Stimulated activated CD8-positive, alpha-beta memory T cell treated with anti-CD3 and anti-CD28 coated beads, Interleukin-15, amount 100 ng/mL, for 24 hours (primary cell): ENCODE data around the gene NOVA2.

Experiments used
- DNase-seq: peaks from one replicate; pipeline ENCODE4 v3.0.0-alpha.2; 2020; ENCODE audit warnings: low read depth

NOVA2 gene, protein sequence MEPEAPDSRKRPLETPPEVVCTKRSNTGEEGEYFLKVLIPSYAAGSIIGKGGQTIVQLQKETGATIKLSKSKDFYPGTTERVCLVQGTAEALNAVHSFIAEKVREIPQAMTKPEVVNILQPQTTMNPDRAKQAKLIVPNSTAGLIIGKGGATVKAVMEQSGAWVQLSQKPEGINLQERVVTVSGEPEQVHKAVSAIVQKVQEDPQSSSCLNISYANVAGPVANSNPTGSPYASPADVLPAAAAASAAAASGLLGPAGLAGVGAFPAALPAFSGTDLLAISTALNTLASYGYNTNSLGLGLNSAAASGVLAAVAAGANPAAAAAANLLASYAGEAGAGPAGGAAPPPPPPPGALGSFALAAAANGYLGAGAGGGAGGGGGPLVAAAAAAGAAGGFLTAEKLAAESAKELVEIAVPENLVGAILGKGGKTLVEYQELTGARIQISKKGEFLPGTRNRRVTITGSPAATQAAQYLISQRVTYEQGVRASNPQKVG

DNA sequence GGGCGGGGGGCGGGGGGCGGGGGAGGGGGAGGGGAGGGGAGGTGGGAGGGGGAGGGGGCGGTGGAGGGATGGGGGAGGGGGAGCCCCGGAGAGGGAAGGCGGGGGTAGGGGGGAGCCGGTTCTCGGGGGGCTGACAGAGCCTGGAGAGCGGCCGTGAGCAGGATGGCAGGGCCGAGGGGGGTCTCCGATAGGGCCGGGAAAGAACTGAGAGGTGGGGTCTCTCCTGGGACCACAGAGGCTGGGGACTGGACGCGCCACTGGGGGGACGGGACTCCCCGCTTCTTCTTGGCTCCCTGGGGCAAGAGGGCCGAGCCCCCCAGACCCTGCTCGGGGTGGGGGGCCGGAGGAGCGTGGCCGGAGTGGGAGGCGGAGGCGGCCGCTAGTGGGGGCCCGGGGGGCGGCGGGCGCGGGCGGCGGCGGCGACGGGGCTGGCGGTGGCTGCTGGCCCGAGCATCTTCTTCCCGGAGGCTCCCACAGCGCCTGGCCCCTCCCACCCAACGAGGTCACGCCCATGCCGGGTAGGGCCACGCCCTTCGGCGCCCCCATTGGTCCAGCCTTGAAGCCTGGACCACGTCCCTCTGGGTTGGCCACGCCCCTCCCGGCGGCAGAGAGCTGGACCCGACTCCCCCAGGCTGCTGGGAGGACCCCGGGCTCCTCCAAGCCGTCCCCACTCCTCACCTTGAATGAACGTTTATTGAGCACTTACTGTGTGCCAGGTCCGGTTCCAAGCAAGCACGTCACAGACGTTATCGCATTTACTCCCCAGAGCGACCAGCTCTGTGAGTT is at the start of gene NOVA2:
TSS of gene NOVA2 (minus strand) at position 313 of the 786 bp plus-strand sequence. CDS start 514 bp downstream, outside the sequence.
- no peak for DNase-seq

DNA sequence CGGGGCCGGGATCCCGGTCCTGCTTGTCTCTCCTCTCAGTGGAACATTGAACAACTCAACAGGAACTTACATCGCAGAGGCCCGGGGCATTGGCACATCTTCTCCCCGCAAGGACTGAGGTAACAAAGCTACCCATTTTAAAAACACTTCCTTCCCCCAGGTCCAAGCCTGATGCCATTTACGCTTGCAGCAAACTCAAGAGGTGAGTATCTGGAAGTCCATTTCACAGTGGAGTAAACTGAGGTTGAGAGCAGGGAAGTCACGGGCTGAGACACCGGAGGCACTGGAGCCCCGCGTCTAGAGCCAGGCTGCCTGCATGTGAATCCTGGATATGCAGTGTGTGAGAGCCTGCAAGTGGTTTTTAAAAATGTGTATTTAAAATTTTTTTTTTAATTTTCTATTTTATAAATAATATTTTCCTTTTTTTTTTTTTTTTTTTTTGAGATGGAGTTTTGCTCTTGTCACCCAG is 49.7 kb upstream of the NOVA2 start:
- no peak for DNase-seq

DNA sequence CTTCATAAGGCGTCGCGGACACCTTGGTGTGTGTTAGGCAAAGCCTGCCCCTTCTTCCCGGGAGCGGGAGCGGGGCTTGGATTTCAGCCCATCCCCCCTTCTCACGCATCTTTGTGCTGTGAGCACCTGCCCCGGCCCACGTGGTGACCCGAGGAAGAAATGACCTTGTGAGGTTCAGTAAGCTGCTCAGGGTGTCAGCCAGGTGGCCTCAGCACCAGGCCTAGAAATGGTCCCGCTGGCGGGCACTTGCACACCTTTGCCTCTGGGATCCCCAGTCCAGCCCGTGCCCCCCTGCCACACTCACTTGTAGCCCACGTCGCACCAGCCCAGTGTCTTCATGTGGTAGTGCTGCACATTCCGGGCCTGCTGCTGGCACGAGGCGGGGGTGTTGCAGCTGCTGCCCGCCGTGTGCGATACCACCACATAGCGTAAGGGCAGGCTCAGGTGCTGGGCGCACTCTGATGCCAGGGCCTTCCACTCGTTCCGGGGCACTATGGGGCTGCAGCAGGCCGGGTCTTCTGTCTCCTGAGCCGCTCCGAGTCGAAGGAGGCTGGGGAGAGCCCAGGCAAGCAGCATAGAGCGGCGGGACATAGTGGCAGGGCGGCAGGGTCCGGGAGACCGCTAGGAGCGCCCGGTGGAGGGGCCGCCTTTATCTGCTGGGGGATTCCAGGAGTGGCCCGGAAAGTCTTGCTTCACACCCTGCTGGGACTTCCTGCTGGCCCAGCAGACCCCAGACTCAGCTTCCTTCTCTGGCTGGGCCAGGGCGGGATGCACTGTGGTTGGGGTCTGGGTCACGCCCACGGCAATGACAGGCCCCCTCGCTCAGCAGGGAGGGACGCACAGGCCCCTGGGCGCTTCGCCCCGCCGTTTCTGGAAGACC is 49.0 kb upstream of the NOVA2 start, which contains the start of gene PGLYRP1:
TSS of gene PGLYRP1 (minus strand) at position 623 of the 880 bp plus-strand sequence. CDS start at position 591, 32 bp downstream.
- DNase-seq, result no peak

DNA sequence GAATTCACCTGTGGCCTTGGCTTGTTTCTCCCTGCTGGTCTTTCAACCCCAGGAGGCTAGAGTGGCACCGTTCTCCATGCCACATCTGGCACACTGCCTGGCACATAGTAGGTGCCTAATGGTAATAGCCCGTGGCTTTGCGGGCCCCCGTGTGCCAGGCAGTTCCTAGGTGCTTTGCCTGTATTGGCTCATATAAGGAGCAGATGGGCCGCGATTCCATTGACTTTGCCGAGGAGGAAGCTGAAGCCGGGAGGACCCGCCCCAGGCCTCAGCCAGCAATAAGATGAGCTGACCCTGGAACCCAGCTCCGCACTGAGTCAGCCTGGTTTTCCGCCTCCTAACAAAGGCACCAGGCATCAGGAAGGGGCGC is 48.4 kb upstream of the NOVA2 start:
- DNase-seq, result no peak

DNA sequence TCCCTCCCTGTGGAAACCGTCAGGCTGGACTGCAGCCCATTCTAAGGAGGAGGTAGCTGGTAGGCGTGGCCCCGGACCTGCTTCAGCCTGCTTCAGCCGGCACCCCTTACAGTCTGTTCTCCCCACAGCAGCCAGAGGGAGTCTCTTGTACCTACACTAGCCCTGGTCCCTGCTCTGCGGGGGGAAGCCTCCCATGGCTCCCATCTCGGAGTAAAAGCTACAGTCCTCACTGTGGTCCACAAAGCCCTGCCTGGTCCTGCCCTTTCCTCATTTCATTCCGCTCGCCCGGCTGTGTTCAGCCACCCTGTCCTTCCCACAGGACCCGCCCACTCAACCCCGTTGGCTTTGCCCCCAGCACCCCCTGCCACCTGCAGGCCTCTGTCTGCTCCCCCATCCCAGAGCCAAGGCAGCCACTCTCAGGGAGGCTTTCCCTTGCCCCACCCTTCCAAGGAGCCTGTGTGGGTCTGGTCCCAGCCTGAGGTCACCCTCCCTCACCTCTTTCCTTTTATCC is 47.9 kb upstream of the NOVA2 start:
- no peak for DNase-seq

DNA sequence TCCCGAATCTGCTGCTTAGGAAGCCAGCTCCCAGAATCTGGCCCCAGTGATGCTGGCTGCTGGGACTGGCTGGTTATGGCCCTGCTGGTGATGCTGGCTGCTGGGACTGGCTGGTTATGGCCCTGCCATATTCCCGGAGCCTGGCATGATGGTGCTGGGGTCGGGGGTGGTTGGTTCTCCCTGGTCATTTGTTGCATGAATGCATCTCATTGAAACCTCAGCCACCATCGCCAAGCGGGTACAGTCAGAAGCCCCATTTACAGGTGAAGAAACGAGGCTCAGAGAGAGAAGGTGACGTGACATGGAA is 47.1 kb upstream of the NOVA2 start:
- no peak for DNase-seq

DNA sequence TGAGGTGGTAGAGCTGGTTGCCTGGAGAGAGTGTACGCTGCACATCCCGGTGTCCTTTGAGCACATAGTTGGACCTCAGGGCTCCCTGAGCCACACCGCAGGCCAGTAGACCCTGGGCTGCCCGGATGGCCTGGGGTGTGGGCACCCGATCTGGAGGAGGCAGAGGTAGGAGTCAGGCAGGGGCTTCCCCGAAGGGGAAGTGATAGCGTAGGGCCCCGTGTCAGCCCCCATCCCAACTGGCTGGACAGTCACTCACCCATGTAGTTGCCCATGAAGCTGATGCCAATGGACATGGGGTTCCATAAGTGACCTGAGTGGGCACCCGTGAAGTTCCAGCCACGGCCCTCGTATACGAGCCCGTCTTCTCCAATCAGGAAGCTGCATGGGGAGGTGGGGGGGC is 45.6 kb upstream of the NOVA2 start:
- DNase-seq, result no peak

DNA sequence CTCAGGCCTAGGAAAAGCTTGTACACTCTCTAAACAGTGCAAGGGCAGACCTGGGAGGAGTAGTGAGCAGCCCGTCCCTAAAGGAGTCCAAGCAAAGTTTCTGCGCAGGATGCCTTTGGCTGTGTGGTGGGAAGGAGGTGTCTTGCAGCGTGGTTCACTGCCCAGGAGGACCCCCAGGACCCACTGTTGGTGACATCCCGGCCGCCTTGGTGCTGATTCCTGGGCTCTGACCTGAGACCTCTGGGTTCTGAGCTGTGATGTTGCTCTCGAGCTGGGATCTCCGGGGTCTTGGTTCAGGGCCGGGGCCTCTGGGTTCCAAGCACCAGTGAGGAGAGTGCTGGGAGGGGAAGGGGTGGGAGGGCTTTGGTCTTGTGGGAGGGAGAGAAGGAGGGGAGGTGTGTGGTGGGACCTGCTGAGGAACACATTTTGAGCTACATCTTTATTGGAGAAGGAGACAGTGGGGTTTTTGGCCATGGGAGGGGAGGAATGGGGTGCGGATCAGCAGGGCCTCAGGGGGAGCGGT is 45.1 kb upstream of the NOVA2 start:
- no peak for DNase-seq

DNA sequence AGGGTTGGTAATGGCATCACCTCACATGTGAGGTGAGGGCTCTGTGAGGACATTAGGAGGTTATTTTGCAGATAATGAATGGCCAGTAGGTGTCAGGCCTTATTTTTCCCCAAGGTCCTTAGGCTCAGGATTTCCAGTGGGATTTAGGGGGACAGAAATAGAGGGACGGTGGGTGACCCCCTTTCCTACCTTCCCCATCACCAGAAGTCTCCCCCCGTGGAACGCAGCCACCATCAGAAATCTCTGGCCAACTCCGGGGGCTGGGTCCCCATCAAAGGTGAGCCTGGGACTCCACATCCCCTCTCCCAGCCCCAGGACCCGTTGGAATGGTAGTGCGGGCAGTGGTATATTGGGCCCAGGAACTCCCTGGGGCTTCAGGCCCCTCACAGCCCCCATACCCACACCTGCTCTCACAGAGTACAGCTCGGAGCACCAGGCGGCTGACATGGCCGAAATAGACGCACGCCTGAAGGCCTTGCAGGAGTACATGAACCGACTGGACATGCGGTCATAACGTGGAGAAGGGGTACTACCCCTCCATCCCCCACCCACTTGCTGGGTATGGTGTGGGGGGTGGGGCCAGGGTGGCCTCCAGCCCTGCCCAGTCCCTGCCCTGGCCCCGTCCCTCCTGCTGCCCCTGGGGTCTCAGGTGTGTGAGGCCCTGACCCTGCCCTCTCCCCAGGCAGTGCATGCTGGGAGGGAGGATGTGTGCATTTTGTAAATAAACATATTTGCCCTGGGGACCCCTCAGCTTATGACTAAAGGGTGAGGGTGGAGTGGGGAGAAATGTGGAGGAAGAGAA is 44.4 kb upstream of the NOVA2 start:
- DNase-seq, result no peak

DNA sequence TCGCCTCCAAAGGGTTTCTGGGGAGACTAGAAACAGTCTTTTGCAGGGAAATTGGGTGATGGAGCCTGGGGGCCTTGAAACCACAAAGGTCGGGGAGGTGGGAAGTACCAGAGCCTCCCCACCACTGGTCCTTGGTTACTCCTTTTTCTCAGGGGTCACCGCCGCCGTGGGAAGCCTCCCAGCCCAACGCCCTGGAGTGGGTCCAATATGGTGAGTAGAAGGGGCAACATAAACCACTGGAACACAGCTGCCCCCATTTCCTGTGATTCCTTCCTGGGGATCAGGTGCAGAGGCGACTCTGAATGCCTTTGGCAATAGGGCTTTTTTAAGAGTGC is 43.4 kb upstream of the NOVA2 start:
- DNase-seq, result no peak

DNA sequence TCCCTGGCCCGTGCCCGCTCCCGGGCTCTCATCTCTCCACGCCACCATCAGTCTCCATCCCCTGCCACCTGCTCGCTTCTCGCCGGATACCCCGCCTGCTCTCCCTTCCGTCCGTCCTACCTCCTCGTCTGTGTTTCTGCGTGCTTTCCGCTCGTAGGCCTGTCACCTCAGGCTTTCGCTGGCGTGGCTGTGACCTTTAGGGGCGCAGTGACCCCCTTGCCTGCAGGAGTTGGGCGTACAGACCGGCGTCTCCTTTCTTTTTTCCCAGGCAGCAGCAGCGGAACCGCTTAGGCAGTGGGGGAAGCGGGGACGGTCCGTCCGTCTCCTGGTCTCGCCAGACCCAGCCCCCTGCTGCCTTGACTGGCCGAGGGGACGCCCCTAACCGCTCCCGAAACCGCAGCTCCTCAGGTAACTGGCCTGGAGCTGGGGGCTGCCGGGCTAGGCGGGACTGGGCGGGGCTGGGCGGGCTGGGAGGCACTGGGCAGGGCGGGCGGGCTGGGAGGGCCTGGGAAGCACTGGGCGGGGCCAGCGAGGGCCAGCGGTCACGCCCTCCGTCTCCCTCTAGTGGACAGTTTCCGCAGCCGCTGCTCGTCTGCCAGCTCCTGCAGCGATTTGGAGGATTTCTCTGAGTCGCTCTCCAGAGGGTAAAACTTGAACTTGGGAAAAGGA is 42.9 kb upstream of the NOVA2 start:
- peak; percentile 70 for DNase-seq

DNA sequence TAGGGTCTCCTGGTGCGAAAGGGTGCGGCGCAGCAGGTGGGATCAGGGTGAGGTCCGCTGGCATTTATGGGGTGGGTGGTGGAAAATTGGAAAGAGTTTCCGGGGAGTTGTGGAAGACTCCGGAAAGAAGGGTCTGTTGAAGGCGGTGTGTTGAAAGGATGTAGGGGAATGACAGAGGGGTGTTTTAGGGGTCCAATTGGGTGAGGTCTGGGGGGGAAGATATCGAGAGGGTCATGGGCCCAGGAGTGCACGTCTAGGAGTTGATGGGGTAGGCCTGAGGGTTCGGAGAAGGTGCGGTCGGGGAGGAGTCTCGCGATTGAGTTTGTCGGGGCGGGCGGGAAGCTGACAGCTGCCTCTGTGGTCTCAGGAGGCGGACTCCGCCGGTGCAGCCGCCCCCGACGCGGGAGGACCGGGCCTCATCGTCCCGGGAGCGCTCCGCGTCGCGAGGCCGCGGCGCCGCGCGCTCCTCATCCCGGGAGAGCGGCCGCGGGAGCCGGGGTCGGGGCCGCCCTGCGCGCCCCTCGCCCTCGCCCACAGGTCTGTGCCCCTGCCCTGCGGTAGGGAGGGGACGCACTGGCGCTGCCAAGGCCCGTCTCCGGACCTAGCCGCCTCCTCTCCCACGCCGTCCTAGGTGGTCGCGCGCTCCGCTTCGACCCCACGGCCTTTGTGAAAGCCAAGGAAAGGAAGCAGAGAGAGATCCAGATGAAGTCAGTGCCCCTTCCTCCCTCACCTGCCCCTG is 42.2 kb upstream of the NOVA2 start:
- no peak for DNase-seq

DNA sequence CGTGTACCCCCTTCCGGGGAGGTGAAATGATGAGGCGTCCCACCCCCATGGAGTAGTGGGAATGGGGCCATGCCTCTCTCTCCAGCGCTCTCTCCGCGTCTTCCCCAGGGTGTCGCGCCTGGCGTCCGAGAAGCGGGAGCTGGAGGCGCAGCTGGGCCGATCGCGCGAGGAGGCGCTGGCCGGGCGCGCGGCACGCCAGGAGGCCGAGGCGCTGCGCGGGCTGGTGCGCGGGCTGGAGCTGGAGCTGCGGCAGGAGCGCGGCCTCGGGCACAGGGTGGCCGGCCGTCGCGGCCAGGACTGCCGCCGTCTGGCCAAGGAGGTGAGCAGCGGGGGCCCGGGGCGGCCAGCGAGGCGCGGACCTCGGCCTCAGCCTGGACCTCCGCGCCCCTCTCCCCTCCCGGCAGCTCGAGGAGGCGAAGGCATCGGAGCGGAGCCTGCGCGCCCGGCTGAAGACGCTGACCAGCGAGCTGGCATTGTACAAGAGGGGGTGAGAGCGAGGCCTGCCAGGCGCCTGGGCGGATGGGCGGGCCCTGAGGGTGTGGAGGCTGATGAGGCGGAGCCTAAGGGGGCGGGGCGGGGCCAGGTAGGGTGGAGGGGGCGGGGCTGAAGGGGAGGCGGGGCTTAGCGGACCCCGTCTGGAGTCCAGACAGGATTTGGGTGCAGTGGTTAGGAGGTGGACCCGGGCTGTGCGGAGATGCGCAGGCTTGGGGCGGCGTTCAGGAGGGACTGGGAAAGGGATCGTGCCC is 41.4 kb upstream of the NOVA2 start:
- peak; percentile 19 for DNase-seq

DNA sequence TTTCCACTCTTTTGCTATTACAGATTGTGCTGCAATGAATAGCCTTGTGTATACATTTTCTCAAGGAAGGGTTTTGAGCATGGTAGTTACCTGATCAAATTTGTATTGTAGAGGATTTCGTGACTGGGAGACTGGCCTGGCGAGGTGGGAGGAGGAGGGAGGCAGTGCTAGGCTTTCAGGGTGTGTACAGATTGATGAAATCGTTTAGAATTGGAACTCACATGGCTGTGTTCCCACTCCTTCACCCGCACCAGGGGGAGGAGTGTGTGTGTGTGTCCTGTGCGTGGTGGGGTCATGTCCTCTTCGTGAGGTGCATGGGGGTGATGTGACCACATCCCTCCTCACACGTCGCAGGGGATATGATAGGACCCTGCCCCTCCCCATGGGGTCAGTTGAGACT is 40.9 kb upstream of the NOVA2 start:
- no peak for DNase-seq

DNA sequence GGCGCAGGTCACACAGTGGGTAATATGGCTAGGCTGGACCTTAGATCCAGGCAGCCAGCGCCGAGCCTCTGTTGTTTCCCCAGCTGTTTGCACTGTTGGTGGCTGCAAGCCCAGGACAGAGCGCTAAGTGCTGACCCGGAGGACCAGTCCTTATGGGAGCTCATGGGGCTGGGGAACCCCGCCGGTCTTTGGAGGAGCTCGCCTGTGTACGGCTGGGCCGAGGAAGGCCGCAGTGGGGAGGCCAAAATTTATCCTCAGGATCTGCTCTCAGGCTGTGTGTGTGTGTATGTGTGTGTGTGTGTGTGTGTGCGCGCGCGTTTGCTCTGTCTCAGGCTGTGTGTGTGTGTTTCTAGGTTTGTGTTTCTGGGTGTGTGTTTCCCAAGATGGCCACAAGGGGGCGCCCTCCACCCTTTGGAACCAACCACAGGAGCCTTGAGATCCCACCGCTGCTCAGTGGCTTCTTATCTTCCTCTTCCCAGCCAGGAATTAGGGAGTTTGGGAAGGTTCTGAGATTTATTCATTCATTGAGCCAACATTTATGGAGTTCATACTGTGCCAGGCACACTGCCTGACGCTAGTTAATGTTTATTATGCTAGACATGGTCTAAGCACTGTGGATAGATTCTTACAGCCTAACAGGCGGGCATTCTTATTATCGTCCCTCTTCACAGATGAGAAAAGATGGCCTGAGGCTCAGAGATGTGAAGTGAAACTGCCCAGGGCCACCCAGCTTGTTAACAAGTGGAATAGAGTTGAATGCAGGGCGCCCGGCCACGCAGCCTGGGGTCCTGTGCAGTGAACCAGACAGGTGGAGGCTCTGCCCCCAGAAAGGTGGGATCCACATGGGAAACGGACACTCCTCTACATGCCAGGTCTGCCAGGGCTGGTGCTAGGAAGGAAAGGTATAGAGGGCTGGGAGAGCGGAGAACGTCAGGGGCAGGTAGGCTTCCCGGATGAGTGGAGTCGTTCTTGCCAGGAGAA is 36.2 kb upstream of the NOVA2 start:
- DNase-seq, result peak; percentile 55

DNA sequence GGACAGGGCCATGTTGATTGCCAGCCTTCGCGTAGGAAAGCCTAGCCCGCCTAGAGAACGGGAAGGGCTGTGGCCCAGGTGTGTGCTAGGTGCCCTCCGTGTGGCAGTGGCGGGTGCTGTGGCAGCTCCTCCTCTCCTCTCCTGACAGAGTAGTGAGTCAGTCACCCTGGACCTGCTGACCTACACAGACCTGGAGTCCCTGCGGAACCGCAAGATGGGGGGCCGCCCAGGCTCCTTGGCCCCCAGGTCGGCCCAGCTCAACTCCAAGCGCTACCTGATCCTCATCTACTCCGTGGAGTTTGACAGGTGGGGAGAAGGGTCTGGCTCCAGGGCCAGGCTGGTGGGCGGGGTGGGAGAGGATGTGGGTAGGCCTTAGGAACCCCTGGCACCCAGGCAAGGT is 32.7 kb upstream of the NOVA2 start:
- DNase-seq, result no peak

DNA sequence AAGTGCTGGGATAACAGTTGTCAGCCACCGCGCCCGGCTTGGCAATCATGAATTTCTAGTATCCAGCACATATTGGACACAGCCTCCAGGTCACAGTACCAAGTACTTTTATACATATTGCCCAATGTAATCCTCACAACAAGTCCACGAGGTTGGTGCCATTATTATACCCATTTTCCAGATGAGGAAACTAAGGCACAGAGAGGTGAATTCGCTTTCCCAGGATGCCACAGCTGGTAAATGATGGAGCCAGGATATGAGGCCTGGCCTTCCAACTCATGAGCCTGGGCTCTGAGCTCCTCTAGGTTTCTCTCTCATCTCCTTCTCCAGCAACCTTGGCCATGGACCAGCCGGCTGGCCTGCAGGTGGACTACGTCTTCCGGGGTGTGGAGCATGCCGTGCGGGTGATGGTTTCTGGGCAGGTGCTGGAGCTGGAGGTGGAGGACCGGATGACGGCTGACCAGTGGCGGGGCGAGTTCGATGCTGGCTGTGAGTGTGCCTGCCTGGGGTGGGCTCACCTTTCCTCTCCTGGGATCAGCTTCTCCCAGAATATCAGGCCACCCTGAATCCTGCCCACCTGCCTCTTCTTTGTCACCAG is 29.1 kb upstream of the NOVA2 start:
- DNase-seq, result no peak
